H1 (cell line): Measurements from ENCODE around the gene MSI2. TPM values are rescaled to one million over a fixed set of nuclear protein-coding genes. Genes with fewer than 3 reads are reported as not detected.

Experiments used
- ASH2L ChIP-seq: fragments of 200-600, 300-600 bp; sonication (generic); IDR thresholded peaks from one replicate; pipeline ENCODE4 v1.7.1; 2017; ENCODE audit warnings: low read length
- E2F6 ChIP-seq: IDR thresholded peaks from 2 replicates; pipeline ENCODE4 v1.6.1; 2012; ENCODE audit warnings: inconsistent platforms
- EZH2 ChIP-seq: fragments of 200-600 bp; sonication (generic); IDR thresholded peaks from 2 replicates; pipeline ENCODE4 v1.7.1; 2012; ENCODE audit warnings: low read depth, mild to moderate bottlenecking, moderate library complexity, low read length, inconsistent platforms; ENCODE audit not compliant: severe bottlenecking
- RAD21 ChIP-seq, 2 experiments: IDR thresholded peaks in 1 of 2; conservative IDR thresholded peaks in 1 of 2; 2 replicates each; pipeline ENCODE4 v1.6.1; 2011; ENCODE audit warnings: low read depth in 2 of 2, low read length in 2 of 2, improper control_type of control experiment in 1 of 2, inconsistent platforms in 1 of 2, mild to moderate bottlenecking in 1 of 2, moderate library complexity in 1 of 2
- TBP ChIP-seq: IDR thresholded peaks from 2 replicates; pipeline ENCODE4 v1.6.1; 2011; ENCODE audit warnings: low read depth, low read length, improper control_type of control experiment
- polyA plus RNA-seq, 7 experiments: library from polyadenylated mRNA; depleted of rRNA in 3 of 7; stranded (reverse) in 5 of 7; unstranded in 2 of 7; fragments of >200 nt in 5 of 7; fragments of 200-250 nt in 2 of 7; gene quantifications; 1 replicate in 5 of 7; 2 replicates in 1 of 7; 4 replicates in 1 of 7; pipeline versions ENCODE4 v1.2.1 to v1.2.3, GENCODE V29; 2011 to 2013; ENCODE audit warnings: missing spikeins in 2 of 7, mixed read lengths in 2 of 7
- total RNA-seq: library from RNA; stranded (reverse); fragmentation: NEBNext Ultra II Directional; extraction: Animal tissue kit (Norgen Biotek cat#: 25700); gene quantifications from 2 replicates; pipeline ENCODE4 v1.2.1, GENCODE V29; 2021

MSI2 gene
- total and polyA plus RNA-seq, 2 of the 8 experiments (the other 6 are each of a cell fraction or from before 2014, with no cell fraction given) = 36.7 to 80.6 TPM

GRCh38 chr17:57405491-57406072, 149.3 kb downstream of the MSI2 start (continued):
- TF ChIP-seq E2F6 = no peak
- no peak for TF ChIP-seq EZH2
- no peak for TF ChIP-seq TBP
- TF ChIP-seq RAD21 (IDR thresholded peaks at IDR 0.05 in 1 of 2, conservative IDR thresholded peaks at IDR 0.05 in 1 of 2; ENCODE audit: low read depth in 2 of 2, low read length in 2 of 2) = no peak
- no peak for TF ChIP-seq ASH2L
